ENCODE measurements around the gene PTPRB. TPM values are rescaled to one million over a fixed set of nuclear protein-coding genes. Genes with fewer than 3 reads are reported as not detected.

PTPRB gene
- total and polyA plus RNA-seq, 3 donors from 2014 or later: 5.3 to 10.9 (median 7.2) TPM

- no peak overlapping the region for H3K27ac ChIP-seq
- H3K36me3 ChIP-seq (ENCODE audit: low read depth, missing control alignments): no peaks in the 10 kb centered on the region
- no peaks in the 10 kb centered on the region for H3K9me3 ChIP-seq
- intact Hi-C loops (cut with DNase I; ENCODE audit: low total_unique reads): no loop called here
- H3K4me1 ChIP-seq: no peaks in the 10 kb centered on the region
- DNase-seq: no peak
- 81 to 84% methylated on average over 10 of the region's 10 CpGs for WGBS, 2 donors
- TF ChIP-seq POLR2A (IDR thresholded peaks at IDR 0.05): no peak
- TF ChIP-seq, protein P1, sequence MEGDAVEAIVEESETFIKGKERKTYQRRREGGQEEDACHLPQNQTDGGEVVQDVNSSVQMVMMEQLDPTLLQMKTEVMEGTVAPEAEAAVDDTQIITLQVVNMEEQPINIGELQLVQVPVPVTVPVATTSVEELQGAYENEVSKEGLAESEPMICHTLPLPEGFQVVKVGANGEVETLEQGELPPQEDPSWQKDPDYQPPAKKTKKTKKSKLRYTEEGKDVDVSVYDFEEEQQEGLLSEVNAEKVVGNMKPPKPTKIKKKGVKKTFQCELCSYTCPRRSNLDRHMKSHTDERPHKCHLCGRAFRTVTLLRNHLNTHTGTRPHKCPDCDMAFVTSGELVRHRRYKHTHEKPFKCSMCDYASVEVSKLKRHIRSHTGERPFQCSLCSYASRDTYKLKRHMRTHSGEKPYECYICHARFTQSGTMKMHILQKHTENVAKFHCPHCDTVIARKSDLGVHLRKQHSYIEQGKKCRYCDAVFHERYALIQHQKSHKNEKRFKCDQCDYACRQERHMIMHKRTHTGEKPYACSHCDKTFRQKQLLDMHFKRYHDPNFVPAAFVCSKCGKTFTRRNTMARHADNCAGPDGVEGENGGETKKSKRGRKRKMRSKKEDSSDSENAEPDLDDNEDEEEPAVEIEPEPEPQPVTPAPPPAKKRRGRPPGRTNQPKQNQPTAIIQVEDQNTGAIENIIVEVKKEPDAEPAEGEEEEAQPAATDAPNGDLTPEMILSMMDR (IDR thresholded peaks at IDR 0.05): no peak
- no peaks in the 10 kb centered on the region for H3K27me3 ChIP-seq
- no peak overlapping the region for H3K4me3 ChIP-seq
Observed at GRCh38 chr12:70549340-70550179, 87.7 kb downstream of the PTPRB start.

- intact Hi-C loops (cut with DNase I; ENCODE audit: low total_unique reads): no loop called here
- TF ChIP-seq, protein P1 (IDR thresholded peaks at IDR 0.05): no peak
- TF ChIP-seq POLR2A (IDR thresholded peaks at IDR 0.05): no peak
Observed at GRCh38 chr12:70543444-70543843, 93.8 kb downstream of the PTPRB start.

GRCh38 chr12:70540996-70541395 lies 96.2 kb downstream of the PTPRB start:
- H3K4me1 ChIP-seq: no peaks in the 10 kb centered on the region
- TF ChIP-seq, protein P1 (IDR thresholded peaks at IDR 0.05): no peak
- no peak for TF ChIP-seq POLR2A (IDR thresholded peaks at IDR 0.05)
- no peak overlapping the region for H3K27ac ChIP-seq
- H3K9me3 ChIP-seq: no peaks in the 10 kb centered on the region
- H3K4me3 ChIP-seq: no peak overlapping the region
- no peaks in the 10 kb centered on the region for H3K36me3 ChIP-seq (ENCODE audit: low read depth, missing control alignments)
- no peaks in the 10 kb centered on the region for H3K27me3 ChIP-seq
- intact Hi-C loops (cut with DNase I; ENCODE audit: low total_unique reads): no loop called here
- DNase-seq: no peak
- WGBS, 2 donors: 44 to 64% methylated on average over 1 of the region's 1 CpG

More at GRCh38 chr12:70543444-70543843, 93.8 kb downstream of the PTPRB start:
- no peak for DNase-seq
- no peak overlapping the region for H3K27ac ChIP-seq
- WGBS, 2 donors: 53 to 71% methylated on average over 6 of the region's 6 CpGs
- H3K36me3 ChIP-seq (ENCODE audit: low read depth, missing control alignments): no peaks in the 10 kb centered on the region
- no peaks in the 10 kb centered on the region for H3K9me3 ChIP-seq
- H3K4me1 ChIP-seq: no peaks in the 10 kb centered on the region
- no peaks in the 10 kb centered on the region for H3K27me3 ChIP-seq
- no peak overlapping the region for H3K4me3 ChIP-seq

GRCh38 chr12:70536650-70537049 lies 100.6 kb downstream of the PTPRB start:
- WGBS, 2 donors: 82 to 84% methylated on average over 10 of the region's 10 CpGs
- TF ChIP-seq, protein P1 (IDR thresholded peaks at IDR 0.05): no peak
- TF ChIP-seq POLR2A (IDR thresholded peaks at IDR 0.05): no peak
- no peaks in the 10 kb centered on the region for H3K36me3 ChIP-seq (ENCODE audit: low read depth, missing control alignments)

More at GRCh38 chr12:70536650-70537049, 100.6 kb downstream of the PTPRB start:
- intact Hi-C loops (cut with DNase I; ENCODE audit: low total_unique reads): no loop called here
- H3K4me3 ChIP-seq: no peak overlapping the region
- H3K27ac ChIP-seq: no peak overlapping the region
- no peaks in the 10 kb centered on the region for H3K4me1 ChIP-seq
- DNase-seq: no peak
- no peaks in the 10 kb centered on the region for H3K27me3 ChIP-seq
- H3K9me3 ChIP-seq: no peaks in the 10 kb centered on the region

All from testis (tissue), 3 donors.